Kidney (tissue), 14 donors: Measurements from ENCODE around the gene MIB2. TPM values are rescaled to one million over a fixed set of nuclear protein-coding genes. Genes with fewer than 3 reads are reported as not detected.

ENCODE experiments used
- DNase-seq, 5 donors: peaks; one replicate each; pipeline ENCODE4 v3.0.0-alpha.2; 2013 to 2020
- FAIRE-seq: peaks from 2 replicates; lab custom pipeline; 2012; peaks lifted over from hg19 to GRCh38; lab: Jason Lieb, UNC
- H3K27ac ChIP-seq, 2 donors: one replicate each; pipeline ENCODE4 v1.7.0; 2013; ENCODE audit warnings: low read depth in 2 of 2, low read length in 2 of 2, inconsistent platforms in 1 of 2
- H3K27me3 ChIP-seq: one replicate; pipeline ENCODE4 v1.7.1; 2013; ENCODE audit warnings: low read length, inconsistent platforms; ENCODE audit not compliant: control insufficient read depth, insufficient read depth
- H3K36me3 ChIP-seq, 3 donors: one replicate each; pipeline versions ENCODE4 v1.7.0 to v1.7.1; 2013; ENCODE audit warnings: low read length in 3 of 3, control low read depth in 1 of 3, inconsistent platforms in 1 of 3; ENCODE audit not compliant: insufficient read depth in 3 of 3, control insufficient read depth in 2 of 3
- H3K4me1 ChIP-seq, 3 donors: one replicate each; pipeline versions ENCODE4 v1.7.0 to v1.7.1; 2013; ENCODE audit warnings: low read length in 3 of 3, inconsistent platforms in 1 of 3, low read depth in 1 of 3; ENCODE audit not compliant: control insufficient read depth in 2 of 3, insufficient read depth in 2 of 3
- H3K4me3 ChIP-seq, 3 donors: one replicate each; pipeline versions ENCODE4 v1.7.0 to v1.8.1; 2013; ENCODE audit warnings: low read length in 3 of 3, control low read depth in 1 of 3, inconsistent platforms in 1 of 3
- H3K9ac ChIP-seq, 3 donors: one replicate each; pipeline versions ENCODE4 v1.7.0 to v1.7.1; 2013; ENCODE audit warnings: low read length in 3 of 3, control low read depth in 1 of 3, inconsistent platforms in 1 of 3
- H3K9me3 ChIP-seq, 3 donors: one replicate each; pipeline versions ENCODE4 v1.7.0 to v1.7.1; 2013; ENCODE audit warnings: low read length in 3 of 3, control low read depth in 1 of 3, inconsistent platforms in 1 of 3; ENCODE audit not compliant: control insufficient read depth in 2 of 3, insufficient read depth in 1 of 3
- CTCF ChIP-seq: IDR thresholded peaks from 3 replicates; pipeline ENCODE4 v1.5.1; 2012; ENCODE audit warnings: mild to moderate bottlenecking, moderate library complexity, borderline replicate concordance; ENCODE audit not compliant: insufficient read depth; ENCODE audit errors: extremely low read depth
- intact Hi-C: fragments of 100-400 bp; cut with DNase I; formaldehyde crosslinking; loops from one replicate; pipeline ENCODE4 v1.11.1; 2022
- polyA plus RNA-seq: library from polyadenylated mRNA; stranded (reverse); fragments of 350-450 nt; fragmentation: Illumina TruSeq; extraction: RNeasy Lipid Tissue Mini Kit (QIAGEN cat#74804); gene quantifications from one replicate; pipeline ENCODE4 v1.2.3, GENCODE V29; 2014; ENCODE audit warnings: low read depth, low replicate concordance; ENCODE audit not compliant: insufficient read depth
- total RNA-seq: library from RNA; stranded (reverse); fragmentation: NEBNext Ultra II Directional; extraction: Animal tissue kit (Norgen Biotek cat#: 25700); gene quantifications from one replicate; pipeline ENCODE4 v1.2.1, GENCODE V29; 2021
- donor health status: control.
- donor health status: control.
- donor health status: control.
- donor health status: control.
- donor health status: control.
- donor health status: DM: yes; HTN: yes; CAD: no.
- donor health status: Normal renal cell carcinoma (clear cell type).

MIB2 gene
- total and polyA plus RNA-seq, 2 donors from 2014 or later: 35.6 to 61.6 TPM

- H3K27ac ChIP-seq: no peak overlapping the region
- intact Hi-C loops: no loop called here
- peaks cover 0 to 16% (median 0%) of the 10 kb centered on the region in 3 donors for H3K4me1 ChIP-seq
- H3K9me3 ChIP-seq: no peaks in the 10 kb centered on the region
- H3K4me3 ChIP-seq: no peak overlapping the region
- peaks cover 3% of the 10 kb centered on the region for H3K27me3 ChIP-seq
- no peaks in the 10 kb centered on the region for H3K36me3 ChIP-seq
- TF ChIP-seq CTCF: no peak
- FAIRE-seq: no peak
- H3K9ac ChIP-seq: no peak overlapping the region
- DNase-seq: no peak
These were observed 12.9 kb upstream of the MIB2 start for GRCh38 chr1:1602304-1602967.

GRCh38 chr1:1602968-1603506, 12.3 kb upstream of the MIB2 start:
- Histone ChIP-seq H3K36me3 (no peaks in the 10 kb centered on the region), H3K27ac (no peak overlapping the region), H3K27me3 (peaks cover 3% of the 10 kb centered on the region), H3K9ac (no peak overlapping the region), H3K9me3 (no peaks in the 10 kb centered on the region), H3K4me3 (no peak overlapping the region), H3K4me1 (peaks cover 0 to 10% (median 0%) of the 10 kb centered on the region in 3 donors)
- FAIRE-seq (no peak), DNase-seq (no peak)
- intact Hi-C loops: no loop called here
- TF ChIP-seq CTCF: no peak

GRCh38 chr1:1603671-1604373, 11.5 kb upstream of the MIB2 start:
- no peak for TF ChIP-seq CTCF
- H3K27ac ChIP-seq: no peak overlapping the region
- H3K4me1 ChIP-seq: peaks cover 0 to 9% (median 0%) of the 10 kb centered on the region in 3 donors
- H3K9me3 ChIP-seq: no peaks in the 10 kb centered on the region
- no peak for FAIRE-seq
- peaks cover 3% of the 10 kb centered on the region for H3K27me3 ChIP-seq
- no peaks in the 10 kb centered on the region for H3K36me3 ChIP-seq
- H3K4me3 ChIP-seq: no peak overlapping the region
- no peak overlapping the region for H3K9ac ChIP-seq
- intact Hi-C loops: no loop called here
- no peak for DNase-seq
